Measurements from ENCODE around the gene ATP9A. TPM values are rescaled to one million over a fixed set of nuclear protein-coding genes. Genes with fewer than 3 reads are reported as not detected.
A peak's percentile ranks its signal among the peaks of the same experiment; 100 is the strongest.
"Not testable (repeated sequence)": the region's sequence is repeated elsewhere in the genome, so short reads cannot be mapped to it uniquely, and the experiment has no call there.

The ATP9A gene
- total RNA-seq, 1 experiment from 2014 or later = 16.8 TPM

GRCh38 chr20:51738877-51739447 lies 29.2 kb downstream of the ATP9A start (continued):
- no peak for TF ChIP-seq REST (IDR thresholded peaks at IDR 0.05; ENCODE audit: low read depth)
- no peak for TF ChIP-seq ZNF274 (IDR thresholded peaks at IDR 0.05; ENCODE audit: low read depth, low read length)
- TF ChIP-seq RAD21 (IDR thresholded peaks at IDR 0.05; ENCODE audit: low read depth) = no peak

GRCh38 chr20:51738261-51738660 lies 29.9 kb downstream of the ATP9A start:
- Histone ChIP-seq H3K27ac (ENCODE audit: low read depth, low read length) (peak overlapping the region; percentile 86), H3K4me1 (ENCODE audit: control insufficient read depth in 1 of 2, insufficient read depth in 2 of 2, low read length in 2 of 2) (peaks cover 54 to 75% of the 10 kb centered on the region in 2 experiments), H3K4me3 (replicated peaks in 1 of 2; ENCODE audit: low read depth in 1 of 2, low read length in 2 of 2) (peak overlapping the region in 1 of 2 experiments; percentile 45; a peak in 2 of 4 replicates), H3K4me2 (ENCODE audit: low read length) (peak overlapping the region; percentile 80), H3K9ac (ENCODE audit: low read length) (peak overlapping the region; percentile 60), H3K79me2 (ENCODE audit: insufficient read depth, low read length) (peaks cover 16% of the 10 kb centered on the region)
- ChIA-PET POLR2A (interaction anchor here (1.0 to 1.9 kb wide), 3 partner anchors 9 to 26 kb away, joined by 3 to 10 read pairs (median 3); no protein-coding TSS in a partner anchor), RAD21 (ENCODE audit: low non-redundant PET in 1 of 2, low total read pairs in 2 of 2, uncharacterized antibody in 2 of 2, unreplicated experiment in 2 of 2) (interaction anchor here in 1 of 2 experiments (1.1 to 1.5 kb wide), 2 partner anchors 11 to 14 kb away, joined by 3 to 4 read pairs; no protein-coding TSS in a partner anchor), CTCF (interaction anchor here (1.2 kb wide), 1 partner anchor 26 kb away, joined by 3 read pairs; no protein-coding TSS in a partner anchor)
- not testable (repeated sequence) for DNase-seq (ENCODE audit: low read depth, low spot score); H3K36me3 ChIP-seq (ENCODE audit: control insufficient read depth in 1 of 2, insufficient read depth in 2 of 2, low read length in 2 of 2); H3K27me3 ChIP-seq (ENCODE audit: insufficient read depth, low read length); H2AFZ ChIP-seq (ENCODE audit: low read depth, low read length, poor library complexity, severe bottlenecking); H3K9me3 ChIP-seq (ENCODE audit: control insufficient read depth in 1 of 2, insufficient read depth in 1 of 2, low read depth in 1 of 2, low read length in 2 of 2); H4K20me1 ChIP-seq (ENCODE audit: insufficient read depth); H3K9me2 ChIP-seq (ENCODE audit: insufficient read depth); BruUV-seq (replicated peaks)
- intact Hi-C loops (cut with micrococcal nuclease) = loop anchor here (2.0 kb wide), 1 partner anchor 29 kb away; no protein-coding TSS in a partner anchor
- TF ChIP-seq FOSL1 (IDR thresholded peaks at IDR 0.05; ENCODE audit: low read depth) (peak; percentile 51; the same call in 1 of the 2 replicates), SP1 (IDR thresholded peaks at IDR 0.05; ENCODE audit: low read depth) (peak; percentile 51)
- peak; percentile 62 for ATAC-seq

Measured in HCT116 (cell line).